NT2/D1 (cell line): Measurements from ENCODE around the gene KIF12.

ENCODE experiments used
- DNase-seq: peaks from one replicate; pipeline ENCODE4 v3.0.0-alpha.2; 2011; ENCODE audit warnings: low read depth, low spot score
- H3K27me3 ChIP-seq: 2 replicates; pipeline ENCODE4 v1.6.0; 2011; ENCODE audit warnings: mild to moderate bottlenecking; ENCODE audit not compliant: insufficient read length, insufficient read depth
- H3K36me3 ChIP-seq: 2 replicates; pipeline ENCODE4 v1.6.1; 2011; ENCODE audit warnings: mild to moderate bottlenecking, low read length, mixed read lengths; ENCODE audit not compliant: insufficient read depth, insufficient read length
- H3K4me1 ChIP-seq: 2 replicates; pipeline ENCODE4 v1.5.1; 2011; ENCODE audit not compliant: insufficient read depth, insufficient read length
- H3K4me3 ChIP-seq: 2 replicates; pipeline ENCODE4 v1.5.1; 2011; ENCODE audit warnings: low read depth; ENCODE audit not compliant: insufficient read length
- H3K9ac ChIP-seq: 2 replicates; pipeline ENCODE4 v1.6.0; 2011; ENCODE audit warnings: low read depth; ENCODE audit not compliant: insufficient read length
- H3K9me3 ChIP-seq: 2 replicates; pipeline ENCODE4 v1.5.1; 2011; ENCODE audit warnings: mild to moderate bottlenecking, low read length; ENCODE audit not compliant: insufficient read depth
- SUZ12 ChIP-seq: IDR thresholded peaks from 2 replicates; pipeline ENCODE4 v1.6.1; 2011; ENCODE audit not compliant: insufficient read length, insufficient read depth; ENCODE audit errors: extremely low read depth
- YY1 ChIP-seq: IDR thresholded peaks from 2 replicates; pipeline ENCODE4 v1.6.1; 2011; ENCODE audit not compliant: insufficient read length, insufficient read depth
- ZNF274 ChIP-seq: IDR thresholded peaks from 2 replicates; pipeline ENCODE4 v1.6.1; 2011; ENCODE audit warnings: mild to moderate bottlenecking, low read depth, low read length

Gene KIF12

GRCh38 chr9:114098936-114099668, at the start of gene KIF12:
KIF12 (minus strand) TSS chr9:114099292; CDS start chr9:114099276, 16 bp downstream.
- peaks cover 17% of the 10 kb centered on the region for H3K27me3 ChIP-seq
- peaks cover 17% of the 10 kb centered on the region for H3K9me3 ChIP-seq
- no peaks in the 10 kb centered on the region for H3K36me3 ChIP-seq
- TF ChIP-seq YY1 (no peak), ZNF274 (no peak), SUZ12 (no peak)
- peak within 1 kb of the TSS; percentile 64 for H3K4me3 ChIP-seq
- peaks cover 11% of the 10 kb centered on the region for H3K4me1 ChIP-seq
- no peak for DNase-seq
- peak within 1 kb of the TSS; percentile 79 for H3K9ac ChIP-seq

GRCh38 chr9:114146735-114147134, 47.6 kb upstream of the KIF12 start:
- Histone ChIP-seq H3K4me1 (peaks cover 10% of the 10 kb centered on the region), H3K27me3 (peaks cover 13% of the 10 kb centered on the region), H3K4me3 (no peak overlapping the region), H3K9ac (no peak overlapping the region), H3K36me3 (no peaks in the 10 kb centered on the region), H3K9me3 (no peaks in the 10 kb centered on the region)
- TF ChIP-seq YY1 = no peak
- no peak for TF ChIP-seq ZNF274
- no peak for TF ChIP-seq SUZ12
- no peak for DNase-seq

DNA sequence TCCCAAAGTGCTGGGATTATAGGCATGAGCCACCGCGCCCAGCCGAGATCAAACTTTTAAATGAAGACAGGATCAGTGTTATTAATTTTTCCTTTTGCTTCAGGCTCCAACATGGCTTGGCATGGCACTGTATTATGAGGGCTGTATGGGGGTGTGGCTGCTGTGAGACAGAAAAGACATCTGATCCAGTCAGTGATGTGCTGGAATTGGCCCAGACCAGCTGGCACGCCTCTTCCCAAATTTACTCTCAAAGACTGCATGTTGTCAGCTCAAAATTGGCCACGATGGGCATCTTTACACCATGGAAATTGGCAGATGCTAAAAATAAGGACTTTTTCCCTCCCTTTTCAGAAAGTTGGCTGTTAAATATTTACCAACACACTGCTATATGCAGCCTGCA, 44.1 kb upstream of the KIF12 start:
- Histone ChIP-seq H3K36me3 (no peaks in the 10 kb centered on the region), H3K27me3 (peaks cover 24% of the 10 kb centered on the region), H3K4me1 (no peaks in the 10 kb centered on the region), H3K4me3 (no peak overlapping the region), H3K9ac (no peak overlapping the region), H3K9me3 (no peaks in the 10 kb centered on the region)
- no peak for DNase-seq
- no peak for TF ChIP-seq YY1
- TF ChIP-seq SUZ12 = no peak
- no peak for TF ChIP-seq ZNF274

- no peaks in the 10 kb centered on the region for H3K9me3 ChIP-seq
- peaks cover 26% of the 10 kb centered on the region for H3K27me3 ChIP-seq
- no peak overlapping the region for H3K4me3 ChIP-seq
- DNase-seq = no peak
- no peaks in the 10 kb centered on the region for H3K36me3 ChIP-seq
- no peaks in the 10 kb centered on the region for H3K4me1 ChIP-seq
- H3K9ac ChIP-seq = no peak overlapping the region
- TF ChIP-seq YY1 (no peak), ZNF274 (no peak), SUZ12 (no peak)
Observed at GRCh38 chr9:114141553-114142402, 42.7 kb upstream of the KIF12 start.

- Histone ChIP-seq H3K36me3 (no peaks in the 10 kb centered on the region), H3K27me3 (peaks cover 27% of the 10 kb centered on the region)
- DNase-seq = no peak
Observed at GRCh38 chr9:114140850-114141249, 41.8 kb upstream of the KIF12 start.

GRCh38 chr9:114140401-114140800, 41.3 kb upstream of the KIF12 start:
- DNase-seq = no peak
- TF ChIP-seq ZNF274 (no peak), YY1 (no peak), SUZ12 (no peak)
- Histone ChIP-seq H3K4me1 (no peaks in the 10 kb centered on the region), H3K27me3 (peaks cover 31% of the 10 kb centered on the region), H3K9me3 (no peaks in the 10 kb centered on the region), H3K4me3 (no peak overlapping the region), H3K9ac (no peak overlapping the region), H3K36me3 (no peaks in the 10 kb centered on the region)

More at GRCh38 chr9:114140850-114141249, 41.8 kb upstream of the KIF12 start:
- no peak for TF ChIP-seq SUZ12
- no peak overlapping the region for H3K9ac ChIP-seq
- H3K4me1 ChIP-seq = no peaks in the 10 kb centered on the region
- H3K4me3 ChIP-seq = no peak overlapping the region
- H3K9me3 ChIP-seq = no peaks in the 10 kb centered on the region

DNA sequence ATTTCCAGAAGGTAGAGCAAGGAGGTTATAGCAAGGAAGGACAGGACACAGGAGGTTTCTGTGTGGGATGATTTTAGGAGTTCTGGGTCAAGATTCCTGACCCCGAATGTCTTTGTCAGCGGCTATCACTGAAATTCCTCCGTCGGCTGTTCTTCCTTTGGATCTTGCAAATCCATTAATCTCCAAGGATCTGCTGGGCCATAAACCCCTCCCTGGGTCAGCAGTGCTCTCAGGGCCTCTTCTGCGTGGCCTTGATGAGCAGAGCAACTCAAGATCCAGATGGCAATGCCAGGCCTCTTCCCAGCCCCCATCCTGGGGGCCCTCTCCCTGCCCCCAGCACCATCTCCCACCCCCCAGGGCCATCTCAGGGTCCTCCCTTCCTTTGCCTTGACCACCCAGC, 40.0 kb upstream of the KIF12 start:
- no peak for DNase-seq
- H3K9ac ChIP-seq = no peak overlapping the region
- TF ChIP-seq ZNF274 = no peak
- TF ChIP-seq SUZ12 = no peak
- TF ChIP-seq YY1 = no peak
- H3K9me3 ChIP-seq = no peaks in the 10 kb centered on the region
- peaks cover 2% of the 10 kb centered on the region for H3K4me1 ChIP-seq
- H3K27me3 ChIP-seq = peaks cover 36% of the 10 kb centered on the region
- H3K36me3 ChIP-seq = no peaks in the 10 kb centered on the region
- no peak overlapping the region for H3K4me3 ChIP-seq
